GM21786 (cell line): ENCODE results near the gene KCMF1.

ENCODE experiments used
- ATAC-seq: cut with Tn5 transposase; IDR thresholded peaks from one replicate; pipeline ENCODE4 v1.9.1; 2021; ENCODE audit not compliant: unreplicated experiment

The KCMF1 gene

DNA sequence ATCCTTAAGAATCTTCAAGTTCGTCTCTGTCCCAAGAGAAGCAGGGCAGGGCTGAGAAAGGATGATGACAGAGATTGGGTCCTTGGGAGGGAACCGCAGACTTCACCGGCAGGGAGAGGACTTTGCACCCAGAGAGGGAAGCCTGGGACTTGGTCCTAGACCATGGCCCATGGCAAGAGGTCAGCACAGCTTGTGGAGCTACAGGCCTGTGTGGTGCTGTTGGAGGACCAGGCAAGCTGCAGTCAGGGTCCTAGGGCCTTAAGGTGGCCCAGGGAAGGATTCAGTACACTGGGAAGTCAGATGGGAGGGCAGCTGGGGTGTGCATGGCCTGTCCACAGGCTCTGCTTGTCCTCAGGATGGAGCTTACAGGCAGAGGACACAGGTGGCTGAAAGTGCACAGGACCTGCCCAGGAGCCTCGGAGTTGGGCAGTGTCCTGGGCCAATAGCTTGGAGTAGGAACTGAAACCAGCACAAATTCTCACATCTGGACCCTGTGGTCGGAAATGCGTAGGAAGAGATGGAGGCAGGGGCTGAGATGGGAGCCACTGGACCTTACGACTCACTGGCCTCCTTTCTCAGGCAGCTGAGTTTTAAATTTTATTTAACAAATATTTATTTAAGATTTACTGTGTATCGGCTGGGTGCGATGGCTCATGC lies 105.8 kb downstream of the KCMF1 start:
- ATAC-seq = no peak

GRCh38 chr2:85077859-85078419 lies 107.0 kb downstream of the KCMF1 start:
- no peak for ATAC-seq

GRCh38 chr2:85078536-85078935 lies 107.6 kb downstream of the KCMF1 start:
- ATAC-seq = no peak

DNA sequence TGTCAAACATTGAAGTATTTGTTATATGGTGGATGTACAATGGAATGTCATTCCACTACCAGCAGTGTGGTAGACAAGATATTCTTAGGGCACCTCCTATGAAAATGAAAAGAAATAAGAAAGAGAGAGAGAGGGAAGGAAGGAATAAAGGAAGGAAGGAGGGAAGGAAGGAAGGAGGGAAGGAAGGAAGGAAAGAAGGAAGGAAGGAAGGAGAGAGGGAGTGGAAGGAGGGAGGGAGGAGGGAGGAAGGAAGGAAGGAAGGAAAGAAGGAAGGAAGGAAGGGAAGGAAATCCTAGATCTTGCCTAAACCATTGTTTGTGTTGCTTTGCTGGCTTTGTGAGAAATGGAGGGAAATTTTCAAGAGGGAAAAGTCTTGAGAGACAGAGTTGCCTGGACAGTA lies 112.1 kb downstream of the KCMF1 start:
- no peak for ATAC-seq

- no peak for ATAC-seq
Measured at GRCh38 chr2:85085563-85085962, 114.6 kb downstream of the KCMF1 start.

DNA sequence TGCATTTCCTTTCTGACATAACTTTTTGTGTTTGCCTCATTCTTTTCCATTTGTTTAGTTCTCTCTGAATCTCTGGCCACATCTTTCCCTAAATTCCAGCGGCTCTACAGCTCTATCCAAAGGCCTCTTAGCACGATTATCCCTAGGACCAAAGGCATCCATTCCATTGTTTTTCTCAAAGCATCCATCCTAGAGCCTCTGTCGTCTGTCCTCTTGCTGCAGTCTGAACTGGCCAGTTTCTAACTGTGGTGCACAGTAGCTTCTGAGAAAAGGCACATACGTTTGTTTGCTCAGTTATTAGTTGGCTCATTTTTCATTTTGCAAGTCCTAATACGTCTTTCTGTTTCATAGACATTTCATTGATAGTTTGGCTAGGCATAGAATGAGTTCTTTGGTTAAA lies 116.6 kb downstream of the KCMF1 start:
- no peak for ATAC-seq

- ATAC-seq = no peak
Measured at GRCh38 chr2:85088921-85089320, 118.0 kb downstream of the KCMF1 start.

GRCh38 chr2:85089585-85089984 lies 118.6 kb downstream of the KCMF1 start:
- no peak for ATAC-seq

- ATAC-seq = no peak
Measured at GRCh38 chr2:85091838-85092237, 120.9 kb downstream of the KCMF1 start.

DNA sequence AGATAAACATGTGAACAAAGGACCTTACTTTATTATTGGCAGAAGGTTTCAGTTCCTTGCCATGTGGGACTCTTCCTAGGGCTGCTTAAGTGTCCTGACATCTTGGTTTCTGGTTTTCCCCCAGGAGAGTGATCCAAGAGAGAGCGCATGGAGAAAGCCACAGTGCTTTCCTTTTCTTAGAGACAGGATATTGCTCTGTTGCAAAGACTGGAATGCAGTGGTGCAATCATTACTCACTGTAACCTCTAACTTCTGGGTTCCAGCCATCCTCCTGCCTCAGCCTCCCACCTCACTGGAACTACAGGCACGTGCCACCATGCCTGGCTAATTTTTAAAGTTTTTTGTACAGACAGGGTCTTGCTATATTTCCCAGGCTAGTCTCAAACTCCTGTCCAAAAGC lies 124.1 kb downstream of the KCMF1 start:
- no peak for ATAC-seq

DNA sequence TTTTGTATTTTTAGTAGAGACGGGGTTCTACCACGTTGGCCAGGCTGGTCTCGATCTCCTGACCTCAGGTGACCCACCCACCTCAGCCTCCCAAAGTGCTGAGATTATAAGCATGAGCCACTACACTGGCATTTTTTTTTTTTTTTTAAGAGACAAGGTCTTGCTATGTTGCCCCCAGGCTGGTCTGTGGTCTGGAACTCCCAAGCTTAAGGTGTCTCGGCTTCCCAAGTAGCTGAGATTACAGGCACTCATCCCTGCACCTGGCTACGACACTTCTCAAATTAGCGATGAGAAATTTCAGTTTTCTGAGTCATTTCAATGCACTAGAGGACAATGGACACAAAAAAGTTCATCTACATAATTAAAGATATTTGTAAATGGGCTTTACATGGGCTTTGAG lies 125.7 kb downstream of the KCMF1 start:
- no peak for ATAC-seq

- ATAC-seq = no peak
Measured at GRCh38 chr2:85104228-85104627, 133.3 kb downstream of the KCMF1 start.

DNA sequence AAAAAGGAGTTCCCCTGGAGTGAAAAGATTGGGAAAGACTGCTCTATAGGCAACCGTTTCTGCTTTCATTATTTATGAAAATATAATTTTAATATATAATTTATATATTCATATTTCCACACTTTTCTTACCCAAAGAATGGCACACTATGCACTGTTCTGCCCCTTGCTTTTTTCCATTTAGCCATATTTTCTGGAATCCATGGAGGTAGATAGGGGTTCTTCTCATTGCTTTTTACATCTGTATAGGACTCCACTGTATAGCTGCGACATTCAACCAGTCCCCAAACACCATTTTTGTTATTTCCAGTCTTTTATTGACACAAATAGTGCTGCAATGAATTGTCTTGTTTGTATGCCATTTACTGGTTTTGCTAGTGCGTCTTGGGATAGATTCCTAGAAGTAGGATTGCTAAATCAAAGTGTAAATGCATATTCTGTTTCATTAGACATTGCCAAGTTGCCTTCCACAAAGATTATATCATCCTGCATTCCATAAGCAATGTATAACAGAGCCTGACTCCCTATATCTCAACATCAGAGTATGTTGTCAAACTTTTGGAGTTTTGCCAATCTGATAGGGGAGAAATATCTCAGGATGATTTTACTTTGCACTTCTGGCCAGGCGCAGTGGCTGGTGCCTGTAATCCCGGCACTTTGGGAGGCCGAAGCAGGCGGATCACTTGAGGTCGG lies 135.7 kb downstream of the KCMF1 start:
- no peak for ATAC-seq
